ENCODE results near the gene YY1. TPM values are rescaled to one million over a fixed set of nuclear protein-coding genes. Genes with fewer than 3 reads are reported as not detected.

YY1 gene
- total and polyA plus RNA-seq, 8 donors, result 23.0 to 68.1 (median 41.9) TPM

GRCh38 chr14:100275214-100275613, 36.3 kb downstream of the YY1 start:
- Histone ChIP-seq H3K9me3 (no peaks in the 10 kb centered on the region), H3K4me1 (peaks cover 14 to 84% (median 54%) of the 10 kb centered on the region in 4 donors), H3K27me3 (no peaks in the 10 kb centered on the region), H3K27ac (no peak overlapping the region), H3K36me3 (peaks cover 6 to 30% (median 24%) of the 10 kb centered on the region in 4 donors), H3K4me3 (no peak overlapping the region)
- WGBS, 5 donors, result 23 to 47% (median 23%) methylated on average over 7 of the region's 7 CpGs
- intact Hi-C loops (cut with DNase I; ENCODE audit: low total_unique reads), result no loop called here
- TF ChIP-seq POLR2A (IDR thresholded peaks at IDR 0.05) (no peak), EP300 (IDR thresholded peaks at IDR 0.05) (no peak), CTCF (IDR thresholded peaks at IDR 0.05) (no peak), POLR2AphosphoS5 (IDR thresholded peaks at IDR 0.05) (no peak)
- no peak for DNase-seq

- no peak for DNase-seq
- Histone ChIP-seq H3K27me3 (no peaks in the 10 kb centered on the region), H3K4me3 (no peak overlapping the region), H3K27ac (no peak overlapping the region), H3K4me1 (peaks cover 0 to 58% (median 32%) of the 10 kb centered on the region in 4 donors), H3K9me3 (no peaks in the 10 kb centered on the region), H3K36me3 (peaks cover 6 to 40% (median 25%) of the 10 kb centered on the region in 4 donors)
- TF ChIP-seq POLR2A (IDR thresholded peaks at IDR 0.05), result no peak
- no peak for TF ChIP-seq CTCF (IDR thresholded peaks at IDR 0.05)
- no peak for TF ChIP-seq POLR2AphosphoS5 (IDR thresholded peaks at IDR 0.05)
- no peak for TF ChIP-seq EP300 (IDR thresholded peaks at IDR 0.05)
- intact Hi-C loops (cut with DNase I; ENCODE audit: low total_unique reads), result no loop called here
- WGBS, 5 donors, result 55 to 78% (median 60%) methylated on average over 8 of the region's 8 CpGs
These were observed 39.8 kb downstream of the YY1 start for GRCh38 chr14:100278702-100279101.

- Histone ChIP-seq H3K4me3 (no peak overlapping the region), H3K27ac (no peak overlapping the region), H3K27me3 (no peaks in the 10 kb centered on the region), H3K9me3 (no peaks in the 10 kb centered on the region), H3K4me1 (peaks cover 0 to 55% (median 32%) of the 10 kb centered on the region in 4 donors), H3K36me3 (peaks cover 6 to 40% (median 25%) of the 10 kb centered on the region in 4 donors)
- intact Hi-C loops (cut with DNase I; ENCODE audit: low total_unique reads), result no loop called here
- no peak for TF ChIP-seq POLR2AphosphoS5 (IDR thresholded peaks at IDR 0.05)
- TF ChIP-seq POLR2A (IDR thresholded peaks at IDR 0.05), result no peak
- no peak for TF ChIP-seq CTCF (IDR thresholded peaks at IDR 0.05)
- TF ChIP-seq EP300 (IDR thresholded peaks at IDR 0.05), result no peak
- 50 to 73% (median 63%) methylated on average over 2 of the region's 2 CpGs for WGBS, 5 donors
- DNase-seq, result no peak
These were observed 40.2 kb downstream of the YY1 start for GRCh38 chr14:100279133-100279532.

- H3K4me1 ChIP-seq, result peaks cover 3 to 55% (median 34%) of the 10 kb centered on the region in 4 donors
- TF ChIP-seq POLR2A (IDR thresholded peaks at IDR 0.05) (no peak), POLR2AphosphoS5 (IDR thresholded peaks at IDR 0.05) (no peak), CTCF (IDR thresholded peaks at IDR 0.05) (no peak), EP300 (IDR thresholded peaks at IDR 0.05) (no peak)
- H3K27me3 ChIP-seq, result no peaks in the 10 kb centered on the region
- H3K4me3 ChIP-seq, result no peak overlapping the region
- peaks cover 6 to 40% (median 25%) of the 10 kb centered on the region in 4 donors for H3K36me3 ChIP-seq
- intact Hi-C loops (cut with DNase I; ENCODE audit: low total_unique reads), result no loop called here
- H3K27ac ChIP-seq, result no peak overlapping the region
- no peak for DNase-seq
- H3K9me3 ChIP-seq, result no peaks in the 10 kb centered on the region
- WGBS, 5 donors, result 89 to 92% (median 90%) methylated on average over 7 to 8 of the region's 8 CpGs; no CpG with 5 or more reads in 1 of the 5 donors
These were observed 40.6 kb downstream of the YY1 start for GRCh38 chr14:100279563-100279962.
